Right lung (tissue), 5 donors: ENCODE results near the gene HGFAC. TPM values are rescaled to one million over a fixed set of nuclear protein-coding genes. Genes with fewer than 3 reads are reported as not detected.
"Not testable (repeated sequence)": the region's sequence is repeated elsewhere in the genome, so short reads cannot be mapped to it uniquely, and the experiment has no call there.

ENCODE experiments used
- DNase-seq, 2 donors: peaks; one replicate each; pipeline ENCODE4 v3.0.0-alpha.2; 2013
- polyA plus RNA-seq, 5 donors: library from polyadenylated mRNA; unstranded; fragments of 120-200 nt; gene quantifications; one replicate each; pipeline versions ENCODE4 v1.2.1 to v1.2.3, GENCODE V29; 2013; ENCODE audit warnings: inconsistent platforms in 1 of 5, low replicate concordance in 1 of 5; ENCODE audit not compliant: insufficient read length in 5 of 5, insufficient read depth in 1 of 5

Gene HGFAC
- polyA plus RNA-seq, 5 donors, result 0.41 to 1.7 (median 0.90) TPM

- no peak for DNase-seq
Measured at GRCh38 chr4:3410401-3411135, 31.2 kb upstream of the HGFAC start.

- DNase-seq, result not testable (repeated sequence)
Measured at GRCh38 chr4:3411190-3411589, 30.6 kb upstream of the HGFAC start.

- no peak for DNase-seq
Measured at GRCh38 chr4:3411676-3412075, 30.1 kb upstream of the HGFAC start.

- DNase-seq, result no peak
Measured at GRCh38 chr4:3412257-3413020, 29.3 kb upstream of the HGFAC start.

- DNase-seq, result no peak
Measured at GRCh38 chr4:3413217-3413671, 28.5 kb upstream of the HGFAC start.

GRCh38 chr4:3413675-3414420 lies 27.9 kb upstream of the HGFAC start:
- DNase-seq, result peak; percentile 31 to 42

- no peak for DNase-seq
Measured at GRCh38 chr4:3414421-3415279, 27.1 kb upstream of the HGFAC start.

GRCh38 chr4:3415471-3416141 lies 26.2 kb upstream of the HGFAC start:
- no peak for DNase-seq

- DNase-seq, result no peak
Measured at GRCh38 chr4:3416270-3416669, 25.5 kb upstream of the HGFAC start.

GRCh38 chr4:3416821-3417221 lies 24.9 kb upstream of the HGFAC start:
- no peak for DNase-seq

- DNase-seq, result no peak
Measured at GRCh38 chr4:3417448-3417847, 24.3 kb upstream of the HGFAC start.

GRCh38 chr4:3418029-3418762 lies 23.6 kb upstream of the HGFAC start:
- DNase-seq, result no peak

- no peak for DNase-seq
Measured at GRCh38 chr4:3419836-3420605, 21.7 kb upstream of the HGFAC start.

- no peak for DNase-seq
Measured at GRCh38 chr4:3420606-3420955, 21.2 kb upstream of the HGFAC start.

GRCh38 chr4:3420956-3421355 lies 20.8 kb upstream of the HGFAC start:
- no peak for DNase-seq

GRCh38 chr4:3421470-3421869 lies 20.3 kb upstream of the HGFAC start:
- no peak for DNase-seq

- no peak for DNase-seq
Measured at GRCh38 chr4:3422241-3422801, 19.4 kb upstream of the HGFAC start.

GRCh38 chr4:3422808-3423297 lies 18.9 kb upstream of the HGFAC start:
- DNase-seq, result no peak

- DNase-seq, result no peak
Measured at GRCh38 chr4:3423406-3423805, 18.4 kb upstream of the HGFAC start.
